Activated CD8-positive, alpha-beta memory T cell treated with anti-CD3 and anti-CD28 coated beads, Interleukin-2, amount 10 ng/mL, durations not matched to agents 7 days and 5 days (primary cell): ENCODE data around the gene QPCT. TPM values are rescaled to one million over a fixed set of nuclear protein-coding genes. Genes with fewer than 3 reads are reported as not detected.

ENCODE experiments used
- ATAC-seq: fragments of 150-1000 bp; cut with Tn5 transposase; one replicate; pipeline ENCODE4 v1.10.0; 2021; ENCODE audit warnings: moderate library complexity
- CTCF ChIA-PET: fragments of 350-600 bp; sonication (Branson Sonifier 250); formaldehyde crosslinking; loops from one replicate; lab custom pipeline; 2021; ENCODE audit warnings: antibody characterized with exemption; lab: Charles Lee
- DNase-seq: peaks from one replicate; pipeline ENCODE4 v3.0.0-alpha.2; 2020
- H3K27ac Mint-ChIP-seq: one replicate; pipeline ENCODE4 v1.8.0; 2021; ENCODE audit warnings: mild to moderate bottlenecking, mixed read lengths
- H3K27me3 Mint-ChIP-seq: one replicate; pipeline ENCODE4 v1.8.0; 2021; ENCODE audit warnings: mixed read lengths
- H3K36me3 Mint-ChIP-seq: one replicate; pipeline ENCODE4 v1.8.0; 2021; ENCODE audit warnings: mild to moderate bottlenecking, mixed read lengths
- H3K4me1 Mint-ChIP-seq: one replicate; pipeline ENCODE4 v1.8.0; 2021; ENCODE audit warnings: mixed read lengths
- H3K4me3 Mint-ChIP-seq: one replicate; pipeline ENCODE4 v1.8.0; 2021; ENCODE audit warnings: mild to moderate bottlenecking, moderate library complexity, mixed read lengths
- H3K9me3 Mint-ChIP-seq: one replicate; pipeline ENCODE4 v1.8.0; 2022; ENCODE audit warnings: low read depth, mixed read lengths
- total RNA-seq, 2 experiments: library from RNA; stranded (reverse); gene quantifications; one replicate each; pipeline ENCODE4 v1.2.3, GENCODE V29; 2021

Gene QPCT
- total RNA-seq, 2 experiments from 2014 or later = 1.9 TPM; not detected in 1

DNA sequence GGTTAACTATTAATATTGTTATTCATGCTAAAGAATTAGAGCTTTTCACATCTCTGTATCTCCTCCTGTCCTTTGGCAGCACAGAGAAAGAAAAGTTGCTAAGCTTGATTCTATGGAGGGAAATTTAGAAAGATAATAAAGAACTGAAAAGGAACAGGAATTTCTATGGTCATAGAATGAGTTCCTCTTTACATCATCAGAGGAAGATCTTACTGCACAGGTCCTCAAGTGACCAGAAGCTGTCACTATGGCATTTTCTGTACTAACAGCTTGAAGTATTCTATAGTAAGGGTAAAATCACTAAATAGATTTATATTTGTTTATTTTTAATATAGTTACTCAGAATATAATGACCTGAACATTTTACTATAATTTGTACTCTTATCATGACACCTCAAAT, 13.7 kb upstream of the QPCT start:
- CTCF ChIA-PET = interaction anchor here (1.2 kb wide), 1 partner anchor 13 kb away, joined by 3 read pairs; no protein-coding TSS in a partner anchor

DNA sequence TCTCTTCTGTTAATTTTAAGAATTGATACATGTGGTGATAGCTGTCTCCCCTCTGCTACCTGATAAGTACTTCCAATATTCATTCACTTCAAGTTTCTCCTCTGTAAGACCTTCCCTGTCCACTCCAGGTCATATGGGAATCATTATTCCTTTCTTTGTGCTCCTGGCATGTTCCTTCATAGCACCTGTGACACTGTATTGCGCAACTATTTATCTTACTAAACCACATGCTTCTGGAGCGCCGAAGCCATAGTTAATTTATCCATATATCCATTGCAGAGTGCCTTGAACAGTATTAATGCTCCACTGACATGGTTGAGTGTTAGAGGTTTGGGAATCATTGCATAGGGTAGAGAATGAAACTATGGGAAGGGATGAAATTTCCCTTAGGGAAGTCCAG, 11.9 kb upstream of the QPCT start:
- H3K36me3 Mint-ChIP-seq = no peaks in the 10 kb centered on the region
- H3K4me1 Mint-ChIP-seq = no peaks in the 10 kb centered on the region
- CTCF ChIA-PET = no interaction called here
- H3K27me3 Mint-ChIP-seq = peaks cover 33% of the 10 kb centered on the region
- no peaks in the 10 kb centered on the region for H3K9me3 Mint-ChIP-seq
- DNase-seq = no peak
- no peak for ATAC-seq
- H3K27ac Mint-ChIP-seq = no peak overlapping the region
- H3K4me3 Mint-ChIP-seq = no peak overlapping the region

More for the DNA sequence above, 13.7 kb upstream of the QPCT start:
- no peak for DNase-seq
- no peak overlapping the region for H3K27ac Mint-ChIP-seq
- peaks cover 47% of the 10 kb centered on the region for H3K27me3 Mint-ChIP-seq
- H3K4me1 Mint-ChIP-seq = peaks cover 2% of the 10 kb centered on the region
- H3K4me3 Mint-ChIP-seq = no peak overlapping the region
- no peaks in the 10 kb centered on the region for H3K36me3 Mint-ChIP-seq
- H3K9me3 Mint-ChIP-seq = no peaks in the 10 kb centered on the region
- ATAC-seq = no peak

DNA sequence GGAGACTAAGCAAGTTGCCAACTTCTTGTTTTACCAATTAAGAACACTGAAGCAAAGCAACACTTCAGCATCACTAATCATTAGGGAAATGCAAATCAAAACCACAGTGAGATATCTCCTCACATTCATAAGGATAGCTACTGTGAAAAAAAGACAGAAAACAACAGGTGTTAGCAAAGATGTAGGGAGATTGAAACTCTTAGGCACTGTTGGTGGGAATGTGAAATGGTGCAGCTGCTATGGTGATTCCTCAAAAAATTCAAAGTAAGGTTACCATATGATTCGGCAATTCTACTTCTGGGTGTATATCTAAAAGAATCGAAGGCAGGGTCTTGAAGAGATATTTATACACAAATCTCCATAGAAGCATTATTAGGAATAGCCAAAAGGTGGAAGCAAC, 11.2 kb upstream of the QPCT start:
- H3K9me3 Mint-ChIP-seq = no peaks in the 10 kb centered on the region
- H3K36me3 Mint-ChIP-seq = no peaks in the 10 kb centered on the region
- no peaks in the 10 kb centered on the region for H3K4me1 Mint-ChIP-seq
- H3K4me3 Mint-ChIP-seq = no peak overlapping the region
- ATAC-seq = no peak
- DNase-seq = no peak
- peaks cover 36% of the 10 kb centered on the region for H3K27me3 Mint-ChIP-seq
- no peak overlapping the region for H3K27ac Mint-ChIP-seq
- CTCF ChIA-PET = no interaction called here

DNA sequence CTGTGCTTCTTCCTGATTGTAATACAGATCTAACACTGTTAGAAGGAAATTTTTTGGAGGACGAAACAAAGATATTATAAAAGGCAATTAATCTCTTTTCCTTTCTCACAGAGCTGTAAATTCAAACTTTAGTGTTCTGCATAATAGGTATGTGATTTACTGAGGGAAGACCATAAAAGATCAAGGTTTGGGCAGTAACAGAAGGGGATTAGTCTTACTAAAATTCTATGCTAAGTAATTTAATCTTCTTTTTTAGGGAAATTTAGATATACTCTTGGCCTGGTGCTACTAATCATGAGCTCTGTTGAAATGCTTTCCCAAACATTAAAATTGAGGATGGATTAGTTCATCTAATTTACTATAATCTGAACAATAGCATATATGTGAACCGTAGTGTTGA, 8.8 kb upstream of the QPCT start:
- no peak overlapping the region for H3K27ac Mint-ChIP-seq
- H3K36me3 Mint-ChIP-seq = no peaks in the 10 kb centered on the region
- CTCF ChIA-PET = no interaction called here
- no peak overlapping the region for H3K4me3 Mint-ChIP-seq
- H3K9me3 Mint-ChIP-seq = no peaks in the 10 kb centered on the region
- H3K4me1 Mint-ChIP-seq = no peaks in the 10 kb centered on the region
- ATAC-seq = no peak
- peaks cover 43% of the 10 kb centered on the region for H3K27me3 Mint-ChIP-seq
- no peak for DNase-seq

DNA sequence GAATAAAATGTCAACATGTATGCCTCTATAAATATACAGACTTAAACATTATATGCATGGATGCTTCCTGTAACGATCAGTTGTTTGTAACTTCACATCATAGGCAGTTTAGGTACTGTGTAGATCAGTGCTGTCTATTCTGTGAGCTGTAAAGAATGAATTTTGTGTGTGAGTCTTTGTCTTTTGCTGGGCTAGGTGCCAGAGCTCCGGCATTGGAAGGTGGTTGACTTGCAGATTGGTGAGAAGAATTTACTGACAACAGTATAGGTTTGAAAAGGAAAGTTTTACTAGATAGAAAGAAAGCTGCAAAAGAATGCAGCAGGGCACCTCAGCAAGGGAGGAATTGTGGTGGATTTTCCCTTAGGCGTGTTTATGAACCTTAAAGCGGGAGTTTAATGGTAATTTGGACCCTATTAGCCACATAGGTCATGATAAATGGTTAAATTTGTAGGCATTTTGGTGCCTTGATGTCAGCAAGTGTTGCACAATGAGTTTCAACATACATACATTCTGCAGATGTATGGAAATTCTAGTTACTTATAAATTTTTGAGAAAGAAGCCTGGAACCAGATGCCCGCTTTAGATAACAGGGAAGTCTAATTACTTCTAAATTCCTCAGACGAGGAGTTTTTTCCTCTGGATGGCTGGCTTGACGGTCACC, 6.7 kb upstream of the QPCT start:
- ATAC-seq (no peak), DNase-seq (no peak)
- peaks cover 51% of the 10 kb centered on the region for H3K27me3 Mint-ChIP-seq
- no peaks in the 10 kb centered on the region for H3K4me1 Mint-ChIP-seq
- H3K36me3 Mint-ChIP-seq = no peaks in the 10 kb centered on the region
- CTCF ChIA-PET = interaction anchor here (2.2 kb wide), 1 partner anchor 10 kb away, joined by 6 read pairs; no protein-coding TSS in a partner anchor
- no peak overlapping the region for H3K4me3 Mint-ChIP-seq
- no peak overlapping the region for H3K27ac Mint-ChIP-seq
- no peaks in the 10 kb centered on the region for H3K9me3 Mint-ChIP-seq

DNA sequence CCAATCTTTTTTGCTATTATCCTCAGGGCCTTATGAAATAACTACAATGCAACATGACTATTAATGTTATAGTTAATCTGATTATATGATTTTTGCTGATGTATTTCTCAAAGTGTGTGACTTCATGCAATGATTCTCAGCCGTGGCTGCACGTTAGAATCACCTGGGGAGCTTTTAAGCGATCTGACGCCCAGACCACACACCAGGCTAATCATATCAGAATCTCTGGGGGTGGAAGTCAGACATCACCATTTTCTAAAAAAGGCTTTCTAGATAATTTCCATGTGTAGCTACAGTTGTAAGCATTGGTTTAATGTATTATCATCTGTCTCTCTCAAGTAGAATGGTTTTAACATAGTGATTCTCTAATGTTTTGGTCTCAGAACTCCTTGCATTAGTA, 5.5 kb upstream of the QPCT start:
- Mint-ChIP-seq H3K4me1 (peaks cover 4% of the 10 kb centered on the region), H3K27ac (no peak overlapping the region), H3K9me3 (no peaks in the 10 kb centered on the region), H3K36me3 (no peaks in the 10 kb centered on the region), H3K4me3 (no peak overlapping the region), H3K27me3 (peaks cover 52% of the 10 kb centered on the region)
- no peak for DNase-seq
- CTCF ChIA-PET = interaction anchor here (2.2 kb wide), 1 partner anchor 9 kb away, joined by 6 read pairs; no protein-coding TSS in a partner anchor
- no peak for ATAC-seq

DNA sequence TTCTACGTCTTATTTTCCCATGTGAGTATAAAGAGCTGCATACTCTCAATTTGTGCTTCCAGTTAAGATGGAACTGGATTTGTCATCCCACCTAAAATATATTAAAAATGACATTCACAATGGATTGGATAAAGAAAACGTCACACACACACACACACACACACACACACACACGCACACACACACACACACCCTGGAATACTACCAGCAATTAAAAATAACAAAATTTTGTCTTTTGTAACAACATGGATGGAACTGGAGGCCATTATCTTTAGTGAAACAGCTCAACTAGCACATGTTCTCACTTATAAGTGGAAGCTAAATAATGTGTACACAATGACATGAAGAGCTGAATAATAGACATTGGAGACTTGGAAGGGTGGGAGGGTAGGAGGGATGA, 3.8 kb upstream of the QPCT start:
- no peak for DNase-seq
- Mint-ChIP-seq H3K27me3 (peaks cover 59% of the 10 kb centered on the region), H3K9me3 (no peaks in the 10 kb centered on the region), H3K4me1 (peaks cover 8% of the 10 kb centered on the region), H3K27ac (no peak overlapping the region), H3K36me3 (no peaks in the 10 kb centered on the region), H3K4me3 (no peak overlapping the region)
- ATAC-seq = no peak
- CTCF ChIA-PET = interaction anchor here (1.3 kb wide), 1 partner anchor 16 kb away, joined by 3 read pairs; the partner anchor contains the start of gene PRKD3

DNA sequence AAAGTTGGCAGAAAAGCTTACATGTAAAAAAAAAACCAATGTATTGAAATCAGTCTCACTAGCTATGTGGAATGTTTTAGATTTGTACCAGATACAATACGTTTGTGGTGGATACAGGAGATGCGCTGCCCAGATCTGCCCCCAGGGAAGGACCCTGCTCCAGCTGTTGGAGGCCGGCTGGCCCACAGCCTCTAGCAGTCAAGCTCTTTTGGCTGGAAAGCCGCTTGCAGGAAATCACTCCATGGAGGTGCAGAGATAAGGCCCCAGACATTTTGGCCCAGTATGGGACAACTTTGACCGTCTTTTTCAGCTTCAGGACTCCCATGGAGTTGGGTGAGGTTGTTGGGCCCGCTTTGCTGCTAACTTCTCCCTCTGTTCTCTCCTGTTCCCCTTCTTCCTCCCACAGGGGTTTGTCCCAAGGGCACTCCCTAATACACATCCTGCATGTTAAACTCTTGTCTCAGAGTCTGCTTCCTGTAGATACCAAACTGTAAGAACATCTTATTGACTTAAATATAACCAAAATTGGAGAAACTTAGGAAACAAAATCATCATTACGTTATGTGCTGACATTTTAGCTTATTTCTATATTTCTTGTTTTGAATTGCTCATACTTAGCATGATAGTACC, 1.7 kb upstream of the QPCT start:
- peaks cover 72% of the 10 kb centered on the region for H3K27me3 Mint-ChIP-seq
- CTCF ChIA-PET = interaction anchor here (2.1 kb wide), 1 partner anchor 53 kb away, joined by 5 read pairs; no protein-coding TSS in a partner anchor
- no peaks in the 10 kb centered on the region for H3K36me3 Mint-ChIP-seq
- no peak for ATAC-seq
- no peaks in the 10 kb centered on the region for H3K9me3 Mint-ChIP-seq
- no peak overlapping the region for H3K27ac Mint-ChIP-seq
- DNase-seq = no peak
- H3K4me1 Mint-ChIP-seq = peaks cover 8% of the 10 kb centered on the region
- H3K4me3 Mint-ChIP-seq = no peak overlapping the region

DNA sequence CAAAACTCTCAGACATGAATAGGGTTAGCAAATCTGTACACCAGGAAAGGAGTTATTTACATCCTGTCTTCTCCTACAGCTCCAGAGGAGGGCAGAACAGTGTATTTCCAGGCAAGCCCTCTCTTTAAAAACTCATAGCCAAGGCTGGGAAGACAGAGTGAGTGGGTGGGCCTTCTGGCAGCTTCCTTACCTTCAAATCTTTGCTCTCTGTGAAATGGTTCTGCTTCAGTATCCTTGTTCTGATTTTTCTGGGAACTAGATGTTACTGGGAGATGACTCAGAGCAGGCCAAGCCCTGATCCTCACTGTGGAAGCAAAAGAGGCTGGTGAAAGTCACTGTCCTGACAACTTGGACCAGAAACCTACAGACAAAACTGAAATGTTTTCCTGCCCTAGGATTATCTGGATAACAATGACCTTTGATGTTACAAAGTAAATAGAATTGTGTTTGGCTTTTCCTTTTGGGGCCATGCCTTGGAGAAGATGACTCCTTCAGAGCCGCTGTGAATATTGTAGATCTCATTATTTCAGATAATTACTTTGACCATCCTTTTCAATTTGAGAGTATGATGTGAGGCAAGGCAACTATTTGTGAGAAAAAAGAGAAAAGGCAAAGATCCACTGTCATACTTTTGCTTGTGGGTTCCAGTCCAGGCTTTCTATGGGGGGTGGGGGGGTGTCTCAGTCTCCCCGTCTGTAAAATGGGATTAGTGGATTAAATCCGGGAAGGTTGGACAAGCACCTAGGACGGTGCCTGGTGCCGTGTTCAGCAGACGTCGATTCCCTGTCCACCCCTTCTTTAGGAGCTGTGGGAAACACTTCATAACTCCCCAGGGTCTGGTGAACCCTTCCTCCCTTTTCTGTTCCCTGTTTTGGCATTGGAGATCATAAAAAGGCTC, 644 bp upstream of the QPCT start:
- Mint-ChIP-seq H3K27ac (no peak overlapping the region), H3K9me3 (no peaks in the 10 kb centered on the region), H3K27me3 (peaks cover 75% of the 10 kb centered on the region), H3K4me1 (peaks cover 8% of the 10 kb centered on the region), H3K4me3 (peak overlapping the region; percentile 65), H3K36me3 (no peaks in the 10 kb centered on the region)
- CTCF ChIA-PET = interaction anchor here (1.0 to 2.1 kb wide), 2 partner anchors 13 to 52 kb away, joined by 3 to 5 read pairs; no protein-coding TSS in a partner anchor
- no peak for DNase-seq
- no peak for ATAC-seq

DNA sequence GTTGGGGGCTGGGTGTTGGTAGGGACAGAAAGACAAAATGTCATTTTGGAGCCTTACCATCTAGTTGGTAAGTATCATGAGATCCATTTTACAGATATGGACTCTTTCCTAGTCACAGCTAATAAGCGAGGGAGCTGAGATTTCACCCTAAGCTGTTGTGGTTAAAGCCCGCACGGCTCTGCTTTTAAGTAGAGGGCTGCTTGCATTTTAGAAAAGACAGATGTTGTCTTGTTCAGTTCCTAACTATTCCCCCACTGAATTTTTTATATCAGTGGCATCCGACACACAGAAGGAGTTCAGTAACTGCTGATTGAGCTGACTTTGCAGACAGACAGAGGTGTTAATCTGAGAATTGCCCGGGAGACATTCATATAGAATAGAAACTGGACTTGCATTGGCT, 3.7 kb downstream of the QPCT start:
- CTCF ChIA-PET = interaction anchor here (1.4 kb wide), 1 partner anchor 9 kb away, joined by 6 read pairs; no protein-coding TSS in a partner anchor
- DNase-seq (no peak), ATAC-seq (no peak)
- Mint-ChIP-seq H3K27me3 (peaks cover 67% of the 10 kb centered on the region), H3K9me3 (no peaks in the 10 kb centered on the region), H3K27ac (no peak overlapping the region), H3K4me1 (peaks cover 8% of the 10 kb centered on the region), H3K36me3 (no peaks in the 10 kb centered on the region), H3K4me3 (no peak overlapping the region)

DNA sequence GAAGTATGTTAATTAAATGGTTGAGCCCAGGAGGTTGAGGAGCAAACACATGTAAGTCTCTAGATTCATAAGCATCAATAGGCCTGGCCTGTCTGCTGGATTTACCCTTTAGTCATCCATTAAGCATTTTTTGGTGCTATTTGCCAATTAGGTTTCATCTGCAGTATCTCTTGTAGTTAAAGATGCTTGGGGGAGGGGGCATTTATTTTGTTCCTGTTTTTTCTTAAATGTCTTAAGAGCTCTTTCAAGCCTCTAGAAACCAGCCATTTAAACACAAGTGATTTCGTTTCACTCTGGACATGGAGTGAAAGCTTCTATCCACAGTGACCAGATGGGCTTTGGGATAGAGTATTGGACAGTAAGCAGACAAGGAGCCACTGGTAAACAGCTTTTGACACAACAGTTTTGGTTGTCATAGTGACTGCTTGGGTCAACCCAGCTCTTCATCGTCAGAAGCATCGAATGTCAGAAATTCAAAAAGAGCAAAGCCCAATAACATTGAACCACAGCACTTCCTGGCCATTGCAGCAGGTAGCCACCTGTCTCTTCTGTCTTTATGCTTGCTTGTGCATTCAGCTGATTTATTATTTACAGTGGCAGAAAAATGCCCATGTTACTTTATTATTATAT, 4.9 kb downstream of the QPCT start:
- DNase-seq = no peak
- ATAC-seq = no peak
- Mint-ChIP-seq H3K4me3 (no peak overlapping the region), H3K27me3 (peaks cover 64% of the 10 kb centered on the region), H3K9me3 (no peaks in the 10 kb centered on the region), H3K36me3 (no peaks in the 10 kb centered on the region), H3K27ac (no peak overlapping the region), H3K4me1 (peaks cover 1% of the 10 kb centered on the region)
- CTCF ChIA-PET = interaction anchor here (1.0 kb wide), 1 partner anchor 47 kb away, joined by 3 read pairs; no protein-coding TSS in a partner anchor

DNA sequence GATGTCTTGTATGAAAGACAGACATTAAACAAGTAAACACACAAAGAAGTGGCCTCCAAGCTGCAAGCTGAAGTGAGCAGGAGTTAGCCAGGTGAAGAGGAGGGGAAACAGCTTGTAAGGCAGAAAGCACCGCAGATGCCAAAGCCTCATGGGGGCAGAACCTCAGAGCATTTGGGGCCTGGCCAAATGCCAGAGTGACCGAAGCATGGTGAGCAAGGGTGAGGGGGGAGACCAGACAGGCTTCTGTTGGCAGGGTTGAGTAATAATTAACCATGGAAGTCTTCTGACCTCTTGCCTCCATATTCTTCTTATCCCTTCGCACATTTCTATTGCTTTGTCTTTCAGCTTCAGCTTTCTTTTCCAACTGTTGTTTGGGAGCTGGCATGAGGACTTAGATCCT, 5.6 kb downstream of the QPCT start:
- peaks cover 66% of the 10 kb centered on the region for H3K27me3 Mint-ChIP-seq
- CTCF ChIA-PET = interaction anchor here (1.0 kb wide), 1 partner anchor 46 kb away, joined by 3 read pairs; no protein-coding TSS in a partner anchor

DNA sequence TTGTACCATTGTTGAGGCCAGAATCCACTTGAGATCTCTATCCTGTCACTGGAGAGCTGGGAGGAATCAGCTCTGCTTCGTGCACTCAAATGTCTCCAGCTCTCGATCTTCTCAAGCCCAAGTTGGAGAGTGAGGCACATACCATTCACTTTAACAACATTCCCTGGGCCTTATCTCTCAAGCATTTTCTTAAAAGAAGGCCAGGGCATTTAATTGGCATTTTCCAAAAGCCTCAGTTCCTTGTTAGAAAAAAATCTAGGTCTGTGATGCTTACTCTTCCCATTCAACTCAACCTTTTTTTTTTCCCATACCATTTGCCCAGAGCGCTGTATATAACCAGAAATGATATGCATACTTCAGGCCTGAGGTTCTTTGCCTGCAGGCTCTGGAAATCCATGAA, 10.1 kb downstream of the QPCT start:
- Mint-ChIP-seq H3K9me3 (no peaks in the 10 kb centered on the region), H3K4me1 (no peaks in the 10 kb centered on the region), H3K27me3 (peaks cover 57% of the 10 kb centered on the region), H3K4me3 (no peak overlapping the region), H3K27ac (no peak overlapping the region), H3K36me3 (no peaks in the 10 kb centered on the region)
- CTCF ChIA-PET = no interaction called here
- ATAC-seq = no peak
- DNase-seq = no peak

More for the DNA sequence above, 5.6 kb downstream of the QPCT start:
- ATAC-seq = no peak
- H3K27ac Mint-ChIP-seq = no peak overlapping the region
- no peak overlapping the region for H3K4me3 Mint-ChIP-seq
- no peaks in the 10 kb centered on the region for H3K4me1 Mint-ChIP-seq
- no peaks in the 10 kb centered on the region for H3K9me3 Mint-ChIP-seq
- no peaks in the 10 kb centered on the region for H3K36me3 Mint-ChIP-seq
- DNase-seq = no peak
